Suppressor macrophage (primary cell): ENCODE measurements around the gene LGI1.
"Not testable (repeated sequence)": the region's sequence is repeated elsewhere in the genome, so short reads cannot be mapped to it uniquely, and the experiment has no call there.

Experiments
- DNase-seq, 4 experiments: peaks; one replicate each; pipeline ENCODE4 v3.0.0-alpha.2; 2020 to 2022

Gene LGI1

DNA sequence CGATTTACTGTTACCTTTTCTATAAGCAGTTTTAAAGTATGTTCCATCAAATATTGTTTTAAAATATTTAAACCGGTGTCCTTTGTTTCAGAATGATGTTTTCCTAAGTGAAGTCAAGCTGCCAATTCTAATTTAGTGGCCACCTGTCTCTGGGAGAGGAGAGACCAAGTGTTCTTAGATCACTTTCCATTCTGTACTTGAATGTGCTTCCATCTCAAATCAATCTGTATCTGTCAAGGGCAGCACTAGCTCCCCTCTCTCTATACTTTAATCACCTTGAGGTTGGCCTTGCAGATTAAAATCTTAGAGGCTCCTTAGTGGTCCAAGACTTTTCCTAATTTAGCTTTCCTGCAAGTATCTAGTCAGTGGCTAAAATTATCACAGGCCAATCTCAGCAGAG is 49.6 kb downstream of the LGI1 start:
- DNase-seq = no peak

GRCh38 chr10:93812659-93813338 is 55.1 kb downstream of the LGI1 start:
- DNase-seq = no peak

DNA sequence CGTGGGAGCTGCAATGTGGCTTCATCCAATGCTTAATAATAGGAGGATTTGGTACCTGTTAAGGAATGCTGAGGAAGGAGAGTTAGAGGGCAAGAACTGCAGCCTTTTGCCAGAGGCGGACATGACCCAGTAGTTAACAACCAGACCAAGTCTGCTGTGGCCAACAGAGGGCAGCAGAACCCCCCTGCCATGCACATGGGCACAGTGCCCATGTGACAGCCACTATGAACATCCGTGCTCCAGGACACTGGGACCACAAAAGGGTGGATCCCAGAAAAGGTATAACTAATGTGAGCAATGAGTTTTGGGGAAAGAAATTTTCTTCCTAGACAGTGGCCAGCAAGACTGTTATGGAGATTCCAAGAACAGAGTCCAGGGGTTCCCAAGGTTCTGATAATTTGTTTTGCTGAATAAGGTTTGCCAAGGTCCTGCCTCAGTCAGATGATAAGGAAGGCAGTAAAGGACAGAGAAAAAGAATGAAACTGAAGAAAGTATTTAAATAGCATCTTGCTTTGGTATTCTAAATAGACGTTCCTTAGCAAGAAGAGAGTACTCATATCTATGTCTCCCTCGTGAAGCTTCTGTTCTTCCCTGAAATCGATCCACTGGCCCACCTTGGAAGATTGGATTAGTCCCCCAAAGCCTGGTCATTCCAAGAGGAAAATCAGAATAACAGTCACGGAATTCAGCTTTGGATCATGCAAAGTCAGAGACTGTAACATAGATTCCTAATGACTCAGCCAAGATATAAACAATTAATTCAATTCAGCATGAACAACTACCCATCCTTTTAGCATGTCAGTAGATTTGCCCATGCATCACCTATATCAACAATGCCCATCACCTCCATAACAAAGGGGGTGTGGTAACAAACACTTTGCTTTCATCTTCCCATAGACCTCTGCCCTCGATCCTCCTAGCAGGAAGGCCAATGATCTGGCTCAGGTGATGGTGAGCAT is 56.0 kb downstream of the LGI1 start:
- DNase-seq = peak; percentile 57 to 80 (median 70)

- DNase-seq = no peak
These were observed 57.8 kb downstream of the LGI1 start for GRCh38 chr10:93815304-93816096.

GRCh38 chr10:93816123-93816747 is 58.5 kb downstream of the LGI1 start:
- peak; percentile 64 to 80 (median 71) for DNase-seq

DNA sequence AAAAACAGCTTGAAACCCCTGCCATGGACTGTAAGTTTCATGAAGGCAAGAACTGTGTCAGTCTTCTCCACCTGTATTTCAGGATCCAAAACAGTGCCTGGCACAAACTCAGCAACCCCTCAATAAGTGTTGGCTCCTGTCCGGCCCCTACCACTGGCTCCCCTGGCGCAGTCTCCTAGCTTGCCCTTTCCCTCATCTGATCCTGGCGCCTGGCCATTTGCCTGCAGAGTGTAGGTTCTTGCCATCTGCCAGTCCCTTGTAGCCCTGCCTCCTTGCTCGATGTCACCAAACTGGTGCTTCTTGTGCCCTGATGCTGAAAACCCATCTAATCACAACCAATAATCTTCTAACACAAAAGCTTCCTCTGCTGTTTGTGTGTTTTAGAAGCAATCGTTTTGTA is 60.4 kb downstream of the LGI1 start:
- no peak for DNase-seq

GRCh38 chr10:93819520-93819919 is 61.8 kb downstream of the LGI1 start:
- no peak for DNase-seq

DNA sequence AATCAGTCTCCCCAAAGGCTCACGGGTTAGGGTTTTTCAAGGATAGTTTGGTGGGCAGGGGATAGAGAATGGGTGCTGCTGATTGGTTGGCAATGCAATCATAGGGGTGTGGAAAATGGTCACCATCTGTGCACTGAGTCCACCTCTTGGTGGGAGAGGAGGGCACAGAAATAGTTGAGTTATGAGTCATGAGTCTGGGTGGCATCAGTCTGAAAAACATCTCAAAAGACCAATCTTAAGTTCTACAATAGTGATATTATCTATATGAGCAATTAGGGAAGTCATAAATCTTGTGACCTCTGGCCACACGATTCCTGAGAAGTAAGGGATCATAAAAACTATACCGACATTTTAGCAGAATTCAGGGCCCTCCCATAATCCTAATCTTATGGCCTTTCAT is 62.7 kb downstream of the LGI1 start:
- no peak for DNase-seq

- DNase-seq = peak in 3 of 4 experiments; percentile 6 to 49 (median 46)
These were observed 63.5 kb downstream of the LGI1 start for GRCh38 chr10:93821051-93821772.

- DNase-seq = no peak
These were observed 68.6 kb downstream of the LGI1 start for GRCh38 chr10:93826355-93826754.

DNA sequence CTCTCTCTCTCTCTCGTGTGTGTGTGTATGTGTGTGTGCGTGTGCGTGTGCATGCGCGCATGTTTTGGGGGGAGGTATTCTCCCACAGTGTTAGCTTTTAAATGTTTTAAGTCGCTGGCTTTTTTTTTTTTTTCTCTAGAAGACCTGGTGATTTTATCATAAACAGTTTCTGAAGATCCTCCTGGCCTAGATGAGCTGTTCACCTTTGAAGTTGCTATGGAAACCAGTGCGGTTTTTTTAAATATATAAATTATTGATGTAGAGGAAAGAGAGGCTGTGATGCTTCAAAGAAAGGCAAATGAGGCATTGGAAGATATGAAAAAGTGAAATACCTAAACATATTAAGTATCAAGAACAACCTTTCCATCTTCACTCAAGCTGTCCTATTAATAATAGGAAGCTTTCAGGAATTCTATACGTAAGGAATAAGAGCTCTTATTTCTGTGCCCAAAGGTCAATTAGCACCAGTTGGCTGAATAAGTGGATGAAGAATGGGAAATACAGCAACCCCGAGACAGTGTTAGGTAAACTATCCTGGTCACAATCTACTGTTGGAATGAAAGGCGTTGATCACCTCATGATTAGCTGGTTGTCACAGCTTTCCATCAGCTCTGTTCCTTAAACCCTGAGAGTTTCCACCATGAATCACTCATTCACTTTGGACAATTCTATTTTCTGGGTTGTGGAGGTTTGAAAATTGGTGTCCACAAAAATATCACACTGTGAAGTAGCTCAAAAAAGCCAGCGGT is 69.5 kb downstream of the LGI1 start:
- DNase-seq = no peak

DNA sequence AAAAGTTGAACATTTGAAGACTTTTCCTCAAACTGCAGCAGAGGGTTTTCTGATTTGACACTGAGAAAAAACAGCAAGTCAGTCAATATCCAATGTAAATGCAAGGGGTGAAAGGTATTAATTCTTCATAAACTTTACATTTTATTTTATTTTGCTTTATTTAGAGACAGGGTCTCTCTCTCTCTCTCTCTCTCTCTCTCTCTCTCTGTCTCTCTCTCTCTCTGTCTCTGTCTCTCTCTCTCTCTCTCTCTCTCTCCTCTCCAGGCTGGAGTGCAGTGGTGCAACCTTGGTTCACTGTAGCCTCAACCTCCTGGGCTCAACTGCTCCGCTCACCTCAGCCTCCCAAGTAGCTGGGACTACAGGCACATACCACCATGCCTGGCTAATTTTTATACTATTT is 73.3 kb downstream of the LGI1 start:
- DNase-seq = not testable (repeated sequence)

- DNase-seq = no peak
These were observed 78.0 kb downstream of the LGI1 start for GRCh38 chr10:93835770-93836169.

- no peak for DNase-seq
These were observed 80.1 kb downstream of the LGI1 start for GRCh38 chr10:93837822-93838221.

- no peak for DNase-seq
These were observed 80.5 kb downstream of the LGI1 start for GRCh38 chr10:93838278-93838677.

DNA sequence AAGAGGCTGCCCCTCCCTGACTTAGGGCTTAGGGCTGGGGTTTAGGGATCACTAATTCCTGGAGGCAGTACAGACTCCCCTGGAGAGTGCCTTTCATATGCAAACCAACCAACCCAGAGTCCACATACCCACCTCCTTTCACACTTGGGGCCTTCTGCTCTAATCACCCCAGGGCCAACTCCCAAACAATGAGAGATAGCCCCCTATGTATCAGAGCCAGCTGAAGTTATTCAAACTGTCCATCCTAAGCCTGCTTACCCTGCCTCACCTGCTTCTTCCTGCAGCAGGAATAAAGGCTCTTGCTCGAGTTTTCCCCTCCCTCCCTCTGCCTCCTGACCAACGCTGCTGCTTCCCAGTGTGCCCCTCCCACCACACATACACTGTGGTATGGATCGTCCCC is 84.2 kb downstream of the LGI1 start:
- DNase-seq = no peak

DNA sequence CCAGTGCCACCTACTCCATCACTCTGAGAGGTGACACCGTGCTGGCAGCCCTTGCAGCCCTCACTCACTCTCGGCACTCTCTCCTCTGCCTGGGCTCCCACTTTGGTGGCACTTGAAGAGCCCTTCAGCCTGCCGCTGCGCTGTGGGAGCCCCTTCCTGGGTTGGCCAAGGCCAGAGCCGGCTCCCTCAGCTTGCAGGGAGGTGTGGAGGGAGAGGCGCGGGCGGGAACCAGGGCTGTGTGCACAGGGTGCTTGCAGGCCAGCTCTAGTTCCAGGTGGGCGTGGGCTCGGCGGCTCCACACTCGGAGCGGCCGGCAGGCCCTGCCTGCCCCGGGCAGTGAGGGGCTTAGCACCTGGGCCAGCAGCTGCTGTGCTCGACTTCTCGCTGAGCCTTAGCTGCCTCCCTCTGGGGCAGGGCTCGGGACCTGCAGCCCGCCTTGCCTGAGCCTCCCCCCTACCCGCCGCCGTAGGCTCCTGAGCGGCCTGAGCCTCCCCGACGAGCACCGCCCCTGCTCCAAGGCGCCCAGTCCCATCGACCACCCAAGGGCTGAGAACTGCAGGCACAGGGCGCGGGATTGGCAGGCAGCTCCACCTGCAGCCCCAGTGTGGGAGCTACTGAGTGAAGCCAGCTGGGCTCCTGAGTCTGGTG is 87.4 kb downstream of the LGI1 start:
- no peak for DNase-seq
